IMR-90 (cell line): ENCODE measurements around the gene TMTC1. TPM values are rescaled to one million over a fixed set of nuclear protein-coding genes. Genes with fewer than 3 reads are reported as not detected.

Experiments
- ATAC-seq: fragments of 200-7000 bp; cut with Tn5 transposase; 2 replicates; pipeline ENCODE4 v1.9.1; 2020; ENCODE audit warnings: low read depth, mild to moderate bottlenecking, moderate library complexity
- BruUV-seq: library from RNA; stranded (reverse); fragments of 400-500 nt; replicated peaks from 2 replicates; lab custom pipeline; 2021; lab: Mats Ljungman, UMichigan
- CTCF ChIA-PET: fragments of 300-600 bp; formaldehyde crosslinking; extraction: SDS; loops from one replicate; lab custom pipeline; 2021; ENCODE audit warnings: antibody characterized with exemption; lab: Yijun Ruan, JAX
- POLR2A ChIA-PET: fragments of 300-600 bp; sonication (Branson Sonifier 250); formaldehyde crosslinking; loops from one replicate; lab custom pipeline; 2022; ENCODE audit warnings: antibody characterized with exemption; ENCODE audit not compliant: unreplicated experiment; lab: Charles Lee
- DNase-seq: peaks from one replicate; pipeline ENCODE4 v3.0.0; 2013
- H2AFZ ChIP-seq: replicated peaks from 2 replicates; pipeline ENCODE3; 2013; ENCODE audit warnings: low read length, mild to moderate bottlenecking; ENCODE audit not compliant: poor library complexity
- H2AK5ac ChIP-seq: 2 replicates; pipeline ENCODE4 v1.6.1; 2013; ENCODE audit warnings: low read depth, low read length, inconsistent platforms
- H2AK9ac ChIP-seq: replicated peaks from 2 replicates; pipeline ENCODE3; 2013; ENCODE audit warnings: mild to moderate bottlenecking, low read depth, low read length, moderate library complexity; ENCODE audit not compliant: poor library complexity
- H2BK120ac ChIP-seq: 2 replicates; pipeline ENCODE4 v1.6.1; 2013; ENCODE audit warnings: low read depth, low read length, inconsistent platforms
- H2BK15ac ChIP-seq: 3 replicates; pipeline ENCODE4 v1.6.1; 2013; ENCODE audit warnings: low read depth, low read length, inconsistent platforms
- H2BK20ac ChIP-seq: 2 replicates; pipeline ENCODE4 v1.6.1; 2013; ENCODE audit warnings: low read depth, mild to moderate bottlenecking, inconsistent platforms, low read length, moderate library complexity
- H2BK5ac ChIP-seq: 2 replicates; pipeline ENCODE4 v1.6.1; 2013; ENCODE audit warnings: mild to moderate bottlenecking, low read depth, low read length, inconsistent platforms; ENCODE audit not compliant: poor library complexity, severe bottlenecking
- H3K14ac ChIP-seq: replicated peaks from 2 replicates; pipeline ENCODE4 v1.6.1; 2013; ENCODE audit warnings: low read depth, low read length, inconsistent platforms
- H3K18ac ChIP-seq: 2 replicates; pipeline ENCODE4 v1.6.1; 2013; ENCODE audit warnings: low read depth, low read length, control low read depth
- H3K23ac ChIP-seq: 2 replicates; pipeline ENCODE4 v1.6.1; 2013; ENCODE audit warnings: low read depth, low read length, inconsistent platforms
- H3K27ac ChIP-seq: 2 replicates; pipeline ENCODE4 v1.5.1; 2013; ENCODE audit warnings: mild to moderate bottlenecking, control low read depth, low read length; ENCODE audit not compliant: insufficient read depth
- H3K27me3 ChIP-seq: 2 replicates; pipeline ENCODE4 v1.6.1; 2013; ENCODE audit warnings: low read length; ENCODE audit not compliant: control insufficient read depth, insufficient read depth
- H3K36me3 ChIP-seq: 2 replicates; pipeline ENCODE4 v1.6.1; 2013; ENCODE audit warnings: low read length, mixed read lengths; ENCODE audit not compliant: control insufficient read depth, insufficient read depth
- H3K4ac ChIP-seq: 2 replicates; pipeline ENCODE4 v1.6.1; 2013; ENCODE audit warnings: low read depth, low read length, inconsistent platforms
- H3K4me1 ChIP-seq: 2 replicates; pipeline ENCODE4 v1.6.1; 2013; ENCODE audit warnings: low read length, mixed read lengths; ENCODE audit not compliant: control insufficient read depth, insufficient read depth
- H3K4me2 ChIP-seq: 2 replicates; pipeline ENCODE4 v1.6.1; 2013; ENCODE audit warnings: low read depth, mild to moderate bottlenecking, control low read depth, low read length, moderate library complexity
- H3K4me3 ChIP-seq: 2 replicates; pipeline ENCODE4 v1.5.1; 2013; ENCODE audit warnings: low read depth, mild to moderate bottlenecking, control low read depth, low read length, moderate library complexity; ENCODE audit not compliant: insufficient read depth
- H3K56ac ChIP-seq: 2 replicates; pipeline ENCODE4 v1.6.1; 2013; ENCODE audit warnings: low read length, inconsistent platforms; ENCODE audit not compliant: insufficient read depth; ENCODE audit errors: extremely low read depth
- H3K79me1 ChIP-seq, 2 experiments: 2 replicates each; pipeline ENCODE4 v1.6.1; 2013; ENCODE audit warnings: low read length in 2 of 2, inconsistent platforms in 1 of 2, low read depth in 1 of 2
- H3K9ac ChIP-seq: 2 replicates; pipeline ENCODE4 v1.6.1; 2013; ENCODE audit warnings: low read depth, low read length, control low read depth
- H3K9me1 ChIP-seq: 2 replicates; pipeline ENCODE4 v1.6.1; 2013; ENCODE audit warnings: low read length, inconsistent platforms; ENCODE audit not compliant: insufficient read depth
- H3K9me3 ChIP-seq: 2 replicates; pipeline ENCODE4 v1.6.1; 2013; ENCODE audit warnings: low read length; ENCODE audit not compliant: control insufficient read depth, insufficient read depth
- H4K20me1 ChIP-seq: 2 replicates; pipeline ENCODE4 v1.6.1; 2013; ENCODE audit warnings: low read length, inconsistent platforms; ENCODE audit not compliant: insufficient read depth
- H4K5ac ChIP-seq: 2 replicates; pipeline ENCODE4 v1.6.1; 2013; ENCODE audit warnings: mild to moderate bottlenecking, low read depth, low read length, control low read depth
- H4K8ac ChIP-seq, 2 experiments: 2 replicates each; pipeline ENCODE4 v1.6.1; 2013; ENCODE audit warnings: low read depth in 2 of 2, low read length in 2 of 2, control low read depth in 1 of 2, inconsistent platforms in 1 of 2
- H4K91ac ChIP-seq: 2 replicates; pipeline ENCODE4 v1.6.1; 2013; ENCODE audit warnings: low read depth, low read length, inconsistent platforms; ENCODE audit not compliant: insufficient read depth
- CEBPB ChIP-seq: IDR thresholded peaks from 2 replicates; pipeline ENCODE4 v1.6.1; 2012; ENCODE audit warnings: low read depth, low read length, improper control_type of control experiment
- FOS ChIP-seq: fragments of 150-350 bp; IDR thresholded peaks from 2 replicates; pipeline ENCODE4 v1.6.1; 2016; ENCODE audit warnings: low read depth, low read length
- MAFK ChIP-seq: IDR thresholded peaks from 2 replicates; pipeline ENCODE4 v1.6.1; 2012; ENCODE audit warnings: low read depth, low read length, improper control_type of control experiment
- MAZ ChIP-seq: IDR thresholded peaks from 2 replicates; pipeline ENCODE4 v1.6.1; 2012; ENCODE audit warnings: low read depth, mild to moderate bottlenecking, low read length, improper control_type of control experiment, moderate library complexity, borderline replicate concordance
- MXI1 ChIP-seq: IDR thresholded peaks from 2 replicates; pipeline ENCODE4 v1.6.1; 2012; ENCODE audit warnings: low read depth, mild to moderate bottlenecking, low read length, moderate library complexity, borderline replicate concordance
- NFE2L2 ChIP-seq: fragments of 150-350 bp; IDR thresholded peaks from 2 replicates; pipeline ENCODE4 v1.6.1; 2016; ENCODE audit warnings: low read depth, mild to moderate bottlenecking, low read length
- POLR2A ChIP-seq: IDR thresholded peaks from 2 replicates; pipeline ENCODE4 v1.6.1; 2012; ENCODE audit warnings: mild to moderate bottlenecking, low read depth, low read length
- RAD21 ChIP-seq: IDR thresholded peaks from 2 replicates; pipeline ENCODE4 v1.6.1; 2012; ENCODE audit warnings: low read length, improper control_type of control experiment
- RCOR1 ChIP-seq: IDR thresholded peaks from 2 replicates; pipeline ENCODE4 v1.6.1; 2012; ENCODE audit warnings: mild to moderate bottlenecking, low read length, improper control_type of control experiment; ENCODE audit not compliant: insufficient replicate concordance
- RFX5 ChIP-seq: IDR thresholded peaks from 2 replicates; pipeline ENCODE4 v1.8.0; 2012; ENCODE audit warnings: low read depth, mild to moderate bottlenecking, low read length, moderate library complexity
- SMC3 ChIP-seq: fragments of 150-350 bp; IDR thresholded peaks from 2 replicates; pipeline ENCODE4 v1.6.1; 2016; ENCODE audit warnings: low read depth, mild to moderate bottlenecking, antibody characterized with exemption, low read length, moderate library complexity
- USF2 ChIP-seq: fragments of 150-350 bp; IDR thresholded peaks from 2 replicates; pipeline ENCODE4 v1.6.1; 2017; ENCODE audit warnings: mild to moderate bottlenecking, antibody characterized with exemption, low read length, low read depth
- WGBS, 2 experiments: methylation state at CpG; one replicate each; pipeline versions ENCODE4 v1.1.5 to v1.1.7; 2013; ENCODE audit warnings: missing lambda C conversion rate in 2 of 2; ENCODE audit not compliant: insufficient read length in 1 of 2; ENCODE audit errors: extremely low coverage in 2 of 2; 5-methylcytosine and 5-hydroxymethylcytosine counted together
- dilution Hi-C: fragments of 300-500 bp; cut with HindIII; formaldehyde crosslinking; loops from one replicate; pipeline ENCODE4 v1.14.3; 2018; ENCODE audit warnings: low sequenced_read_pairs; ENCODE audit not compliant: unreplicated experiment
- in situ Hi-C: fragments of 300-500 bp; cut with MboI; formaldehyde crosslinking; loops from 3 replicates; pipeline ENCODE4 v1.14.3; 2019; ENCODE audit warnings: low sequenced_read_pairs, inconsistent platforms, mixed read lengths
- intact Hi-C: fragments of 100-400 bp; cut with micrococcal nuclease; formaldehyde crosslinking; loops from 2 replicates; pipeline ENCODE4 v1.10.0; 2022
- polyA plus RNA-seq, 3 experiments: library from polyadenylated mRNA; depleted of rRNA; stranded (reverse); fragments of >200 nt; gene quantifications; 2 replicates each; pipeline ENCODE4 v1.2.3, GENCODE V29; 2012; ENCODE audit warnings: low replicate concordance in 1 of 3
- total RNA-seq: library from RNA; depleted of rRNA; stranded (reverse); fragments of >200 nt; gene quantifications from 2 replicates; pipeline ENCODE4 v1.2.3, GENCODE V29; 2012

Gene TMTC1
- total and polyA plus RNA-seq, 2 of the 4 experiments (the other 2 are of a cell fraction), result 12.5 to 36.4 TPM

- H3K56ac ChIP-seq, result peak overlapping the region; percentile 45
- ChIA-PET CTCF (interaction anchor here (0.5 kb wide), 1 partner anchor 158 kb away, joined by 8 read pairs; no protein-coding TSS in a partner anchor), POLR2A (no interaction called here)
- peak overlapping the region; percentile 87 for H2AK5ac ChIP-seq
- peak; percentile 93 for DNase-seq
- TF ChIP-seq RCOR1 (peak; percentile 74), RFX5 (no peak), RAD21 (no peak), POLR2A (no peak), MAZ (no peak), CEBPB (peak; percentile 36; the same call in 1 of the 2 replicates), MAFK (no peak), FOS (0 out of 2 replicates have a peak, but pooled peaks have one; percentile 2), NFE2L2 (no peak), USF2 (no peak), SMC3 (no peak), MXI1 (0 out of 2 replicates have a peak, but pooled peaks have one; percentile 26)
- H2BK20ac ChIP-seq, result peak overlapping the region; percentile 62
- H3K14ac ChIP-seq, result peak overlapping the region; percentile 66
- H2BK15ac ChIP-seq, result peak overlapping the region; percentile 56
- H4K8ac ChIP-seq, result peak overlapping the region; percentile 4 to 82; a peak in 2 of 4 replicates
- peak overlapping the region; percentile 77 for H3K23ac ChIP-seq
- intact Hi-C loops, result loop anchor here (1.0 kb wide), 1 partner anchor 43 kb away; no protein-coding TSS in a partner anchor
- H3K27me3 ChIP-seq, result no peaks in the 10 kb centered on the region
- H3K9me1 ChIP-seq, result peaks cover 10% of the 10 kb centered on the region; the same call in 1 of the 2 replicates
- H4K91ac ChIP-seq, result peak overlapping the region; percentile 75
- H3K36me3 ChIP-seq, result peaks cover 13% of the 10 kb centered on the region
- WGBS, 2 experiments, result 69% methylated on average over 2 of the region's 10 CpGs; no CpG with 5 or more reads in 1 of the 2 experiments
- H2AFZ ChIP-seq, result peak overlapping the region; percentile 46
- H3K4me1 ChIP-seq, result peaks cover 17% of the 10 kb centered on the region
- peak overlapping the region; percentile 15 for H3K4me2 ChIP-seq
- H4K20me1 ChIP-seq, result peaks cover 3% of the 10 kb centered on the region; the same call in 1 of the 2 replicates
- peak overlapping the region; percentile 94 for H3K4ac ChIP-seq
- in situ Hi-C loops, result no loop called here
- ATAC-seq, result peak; percentile 66
- H3K9me3 ChIP-seq, result no peaks in the 10 kb centered on the region
- peaks cover 0 to 37% of the 10 kb centered on the region in 2 experiments; a peak in 2 of 4 replicates for H3K79me1 ChIP-seq
- H4K5ac ChIP-seq, result peak overlapping the region; percentile 18
- 0 out of 2 replicates have a peak overlapping the region, but pooled peaks have one; percentile 2 for H3K9ac ChIP-seq
- dilution Hi-C loops, result no loop called here
- no TSS peak for BruUV-seq
- peak overlapping the region; percentile 67 for H3K27ac ChIP-seq
- peak overlapping the region; percentile 98 for H2BK5ac ChIP-seq
- peak overlapping the region; percentile 93 for H2BK120ac ChIP-seq
- H3K4me3 ChIP-seq, result no peak overlapping the region
- H2AK9ac ChIP-seq, result peak overlapping the region; percentile 80
- peak overlapping the region; percentile 48 for H3K18ac ChIP-seq
These were observed 44.3 kb downstream of the TMTC1 start for GRCh38 chr12:29739279-29739991.
